PC-3 (cell line): ENCODE data around the gene PGBD2. TPM values are rescaled to one million over a fixed set of nuclear protein-coding genes. Genes with fewer than 3 reads are reported as not detected.

Source experiments
- ATAC-seq: fragments of 200-7000 bp; cut with Tn5 transposase; 2 replicates; pipeline ENCODE4 v1.9.1; 2020; ENCODE audit warnings: mild to moderate bottlenecking, moderate library complexity
- BruUV-seq: library from RNA; stranded (reverse); fragments of 400-500 nt; replicated peaks from 2 replicates; lab custom pipeline; 2021; lab: Mats Ljungman, UMichigan
- CTCF ChIA-PET: fragments of 300-600 bp; sonication (Branson Sonifier 250); formaldehyde crosslinking; loops from one replicate; lab custom pipeline; 2022; ENCODE audit warnings: antibody characterized with exemption; lab: Charles Lee
- POLR2A ChIA-PET: fragments of 300-600 bp; sonication (Branson Sonifier 250); formaldehyde crosslinking; loops from one replicate; lab custom pipeline; 2022; ENCODE audit warnings: antibody characterized with exemption; ENCODE audit not compliant: unreplicated experiment; lab: Charles Lee
- DNase-seq: peaks from one replicate; pipeline ENCODE4 v3.0.0-alpha.2; 2015
- H2AFZ ChIP-seq: fragments of 300-600 bp; sonication (generic); 2 replicates; pipeline ENCODE4 v1.6.0; 2016; ENCODE audit warnings: antibody characterized with exemption, low read length
- H3F3A ChIP-seq: fragments of 300-600 bp; sonication (generic); one replicate; pipeline ENCODE4 v1.6.0; 2017; ENCODE audit warnings: antibody characterized with exemption, low read length, control low read depth, mild to moderate bottlenecking; ENCODE audit not compliant: unreplicated experiment
- H3K27ac ChIP-seq: fragments of 300-600 bp; sonication (generic); 2 replicates; pipeline ENCODE4 v1.5.1; 2016; ENCODE audit warnings: mild to moderate bottlenecking, low read length
- H3K27me3 ChIP-seq: fragments of 300-600 bp; sonication (generic); 2 replicates; pipeline ENCODE4 v1.6.1; 2016; ENCODE audit warnings: low read length, mixed read lengths
- H3K36me3 ChIP-seq: fragments of 300-600 bp; sonication (generic); 2 replicates; pipeline ENCODE4 v1.6.1; 2016; ENCODE audit warnings: low read depth, mixed run types, low read length, mixed read lengths
- H3K4me1 ChIP-seq: fragments of 300-600 bp; sonication (generic); 2 replicates; pipeline ENCODE4 v1.5.1; 2016; ENCODE audit warnings: low read length; ENCODE audit not compliant: insufficient read depth
- H3K4me2 ChIP-seq: fragments of 300-600 bp; sonication (generic); 2 replicates; pipeline ENCODE4 v1.6.0; 2016; ENCODE audit warnings: low read length
- H3K4me3 ChIP-seq: fragments of 300-600 bp; sonication (generic); 2 replicates; pipeline ENCODE4 v1.5.1; 2016; ENCODE audit warnings: mild to moderate bottlenecking, low read length, mixed read lengths
- H3K79me2 ChIP-seq: fragments of 300-600 bp; sonication (generic); 2 replicates; pipeline ENCODE4 v1.6.1; 2017; ENCODE audit warnings: low read length, mixed read lengths
- H3K9ac ChIP-seq: fragments of 300-600 bp; sonication (generic); 2 replicates; pipeline ENCODE4 v1.6.0; 2016; ENCODE audit warnings: mild to moderate bottlenecking, low read length
- H3K9me2 ChIP-seq: fragments of 300-600 bp; sonication (generic); replicated peaks from 2 replicates; pipeline ENCODE4 v1.6.1; 2016; ENCODE audit warnings: mixed run types, low read length, mixed read lengths
- H3K9me3 ChIP-seq: fragments of 300-600 bp; sonication (generic); 2 replicates; pipeline ENCODE4 v1.6.1; 2016; ENCODE audit warnings: low read length, mixed read lengths
- H4K20me1 ChIP-seq: fragments of 300-600 bp; sonication (generic); 2 replicates; pipeline ENCODE4 v1.6.1; 2016; ENCODE audit warnings: low read length, mixed read lengths
- CTCF ChIP-seq: fragments of 300-600 bp; sonication (generic); conservative IDR thresholded peaks from 2 replicates; pipeline ENCODE4 v1.5.1; 2017; ENCODE audit warnings: antibody characterized with exemption, low read depth, mild to moderate bottlenecking, low read length
- EZH2 ChIP-seq: fragments of 300-600 bp; sonication (generic); IDR thresholded peaks from one replicate; pipeline ENCODE4 v1.6.1; 2017; ENCODE audit warnings: antibody characterized with exemption, mild to moderate bottlenecking, low read length; ENCODE audit not compliant: unreplicated experiment
- EZH2phosphoT487 ChIP-seq: fragments of 300-600 bp; sonication (generic); IDR thresholded peaks from 2 replicates; pipeline ENCODE4 v1.6.1; 2018; ENCODE audit warnings: mild to moderate bottlenecking, antibody characterized with exemption, low read length, borderline replicate concordance
- intact Hi-C: fragments of 100-400 bp; cut with micrococcal nuclease; formaldehyde crosslinking; loops from 2 replicates; pipeline ENCODE4 v1.9.0; 2023
- total RNA-seq: library from RNA; depleted of rRNA; stranded (reverse); fragments of >200 nt; gene quantifications from 2 replicates; pipeline ENCODE4 v1.2.3, GENCODE V29; 2014

PGBD2 gene
- total RNA-seq, 1 experiment from 2014 or later = 6.5 TPM

GRCh38 chr1:248871837-248872401 is 34.1 kb upstream of the PGBD2 start:
- no peak overlapping the region; the same call in 1 of the 2 replicates for H3K9ac ChIP-seq
- H3K36me3 ChIP-seq = no peaks in the 10 kb centered on the region
- H3F3A ChIP-seq = peaks cover 14% of the 10 kb centered on the region
- ATAC-seq = no peak
- H3K9me3 ChIP-seq = no peaks in the 10 kb centered on the region
- no peak for DNase-seq
- POLR2A ChIA-PET = no interaction called here
- H3K27ac ChIP-seq = no peak overlapping the region
- CTCF ChIA-PET = no interaction called here
- H3K4me2 ChIP-seq = peak overlapping the region; percentile 81
- H3K9me2 ChIP-seq = no peaks in the 10 kb centered on the region
- no peaks in the 10 kb centered on the region for H3K79me2 ChIP-seq
- intact Hi-C loops = no loop called here
- peaks cover 9% of the 10 kb centered on the region; the same call in 1 of the 2 replicates for H3K4me1 ChIP-seq
- no TSS peak for BruUV-seq
- no peaks in the 10 kb centered on the region for H4K20me1 ChIP-seq
- H2AFZ ChIP-seq = peak overlapping the region; percentile 92; the same call in 1 of the 2 replicates
- no peak for TF ChIP-seq CTCF
- TF ChIP-seq EZH2 = no peak
- TF ChIP-seq EZH2phosphoT487 = no peak
- peak overlapping the region; percentile 75 for H3K4me3 ChIP-seq
- no peaks in the 10 kb centered on the region for H3K27me3 ChIP-seq

GRCh38 chr1:248872752-248873408 is 33.2 kb upstream of the PGBD2 start:
- DNase-seq (peak; percentile 81), ATAC-seq (peak; percentile 69)
- H2AFZ ChIP-seq = peak overlapping the region; percentile 92
- H3F3A ChIP-seq = peaks cover 14% of the 10 kb centered on the region
- intact Hi-C loops = loop anchor here (1.0 kb wide), 4 partner anchors 10 to 47 kb away; partner anchors contain the start of genes ZNF672 and ZNF692
- H3K4me2 ChIP-seq = peak overlapping the region; percentile 81
- TF ChIP-seq EZH2phosphoT487 (no peak), EZH2 (no peak), CTCF (no peak)
- no peaks in the 10 kb centered on the region for H3K9me2 ChIP-seq
- H4K20me1 ChIP-seq = no peaks in the 10 kb centered on the region
- H3K79me2 ChIP-seq = no peaks in the 10 kb centered on the region
- H3K36me3 ChIP-seq = no peaks in the 10 kb centered on the region
- CTCF ChIA-PET = interaction anchor here (1.7 kb wide), 1 partner anchor 14 kb away, joined by 6 read pairs; the partner anchor contains the start of gene ZNF692
- TSS peak; percentile 93 for BruUV-seq
- peaks cover 9% of the 10 kb centered on the region; the same call in 1 of the 2 replicates for H3K4me1 ChIP-seq
- POLR2A ChIA-PET = interaction anchor here (0.6 kb wide), 2 partner anchors 10 to 47 kb away, joined by 3 to 6 read pairs; partner anchors contain the start of gene SH3BP5L
- no peaks in the 10 kb centered on the region for H3K27me3 ChIP-seq
- H3K4me3 ChIP-seq = peak overlapping the region; percentile 75
- H3K9ac ChIP-seq = peak overlapping the region; percentile 53
- H3K9me3 ChIP-seq = no peaks in the 10 kb centered on the region
- H3K27ac ChIP-seq = peak overlapping the region; percentile 47
